NCI-H2196 treated with DMSO at 0.1 percent for 48 hours (cell line): Measurements from ENCODE around the gene TLNRD1.

Source experiments
- DNase-seq: peaks from one replicate; lab custom pipeline; 2025; ENCODE audit not compliant: unreplicated experiment; lab: John Stamatoyannopoulos, UW

TLNRD1 gene

DNA sequence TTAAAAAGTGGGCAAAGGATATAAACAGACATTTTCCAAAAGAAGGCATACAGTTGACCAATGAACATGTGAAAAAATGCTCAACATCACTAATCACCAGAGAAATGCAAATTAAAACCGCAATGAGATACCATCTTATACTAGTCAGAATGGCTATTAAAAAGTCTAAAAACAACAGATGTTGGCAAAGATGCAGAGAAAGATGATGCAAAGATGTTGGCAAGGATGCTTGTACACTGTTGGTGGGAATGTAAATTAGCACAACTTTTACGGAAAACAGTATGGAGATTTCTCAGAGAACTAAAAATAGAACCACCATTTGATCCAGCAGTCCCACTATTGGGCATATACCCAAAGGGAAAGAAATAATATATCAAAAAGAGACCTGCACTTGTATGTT lies 53.5 kb downstream of the TLNRD1 start:
- DNase-seq = no peak
